Tongue (tissue), 2 donors: ENCODE data around the gene MAP4K3. TPM values are rescaled to one million over a fixed set of nuclear protein-coding genes. Genes with fewer than 3 reads are reported as not detected.
A peak's percentile ranks its signal among the peaks of the same experiment; 100 is the strongest.
"Not testable (repeated sequence)": the region's sequence is repeated elsewhere in the genome, so short reads cannot be mapped to it uniquely, and the experiment has no call there.

Experiments
- DNase-seq: peaks from one replicate; pipeline ENCODE4 v3.0.0-alpha.2; 2015
- total RNA-seq: library from RNA; depleted of rRNA; stranded (reverse); fragments of >200 nt; gene quantifications from one replicate; pipeline ENCODE4 v1.2.3, GENCODE V29; 2014

The MAP4K3 gene
- total RNA-seq, 1 donor from 2014 or later: 72.7 TPM

- no peak for DNase-seq
Observed at GRCh38 chr2:39301352-39301751, 135.7 kb downstream of the MAP4K3 start.

- no peak for DNase-seq
Observed at GRCh38 chr2:39300044-39300978, 136.8 kb downstream of the MAP4K3 start.

DNA sequence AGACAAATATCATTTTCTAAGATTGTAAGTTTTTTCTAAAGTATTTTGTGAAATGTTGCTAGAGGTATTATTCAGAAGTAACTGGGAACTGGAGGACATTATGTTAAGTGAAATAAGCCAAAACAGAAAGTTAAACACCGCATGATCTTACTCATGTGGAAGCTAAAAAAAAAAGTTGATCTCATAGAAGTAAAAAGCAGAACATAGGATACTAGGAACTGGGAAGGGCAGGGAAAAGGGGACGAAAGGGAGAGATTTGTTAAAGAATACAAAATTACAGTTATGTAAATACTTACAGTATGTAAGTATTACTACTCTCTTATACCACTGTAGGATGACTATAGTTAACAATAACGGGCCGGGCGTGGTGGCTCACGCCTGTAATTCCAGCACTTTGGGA lies 146.7 kb downstream of the MAP4K3 start:
- DNase-seq: no peak

- no peak for DNase-seq
Observed at GRCh38 chr2:39289609-39290008, 147.5 kb downstream of the MAP4K3 start.

DNA sequence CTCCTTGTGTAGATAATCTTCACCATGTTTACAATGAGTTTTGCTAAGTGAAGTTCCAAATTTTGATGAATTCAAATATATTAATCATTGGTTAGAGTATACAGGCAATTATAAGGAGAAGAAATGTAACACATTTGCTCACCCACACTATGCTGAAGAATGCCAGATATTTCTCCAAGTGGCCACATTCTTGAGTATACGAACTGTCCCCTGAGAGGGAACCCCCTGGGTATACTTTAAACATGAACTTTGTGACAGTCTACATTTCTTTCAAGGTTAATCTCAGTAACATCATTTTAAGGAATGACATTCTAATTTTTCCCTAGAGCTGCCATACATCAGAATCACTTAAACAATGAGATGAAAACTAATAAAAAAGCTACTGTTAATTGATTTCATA lies 153.5 kb downstream of the MAP4K3 start:
- no peak for DNase-seq

DNA sequence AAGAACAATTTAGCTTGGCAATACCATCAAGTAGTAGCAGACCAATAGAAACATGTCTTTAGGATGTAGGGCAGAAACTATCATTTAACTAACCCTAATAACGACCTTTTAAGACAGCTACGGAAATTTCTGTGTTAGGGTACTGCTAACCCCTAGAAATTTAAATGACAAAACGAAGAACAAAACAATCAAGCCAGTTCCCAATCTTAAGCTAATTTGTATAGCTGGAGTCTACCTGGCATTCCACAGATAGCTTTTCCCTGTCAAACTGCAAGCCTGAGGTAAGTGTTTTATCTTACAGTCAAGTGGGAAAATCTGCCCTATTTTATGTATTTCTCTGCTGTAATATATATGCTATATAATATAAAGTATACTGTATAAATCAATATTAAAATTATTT lies 155.7 kb downstream of the MAP4K3 start:
- DNase-seq: no peak

DNA sequence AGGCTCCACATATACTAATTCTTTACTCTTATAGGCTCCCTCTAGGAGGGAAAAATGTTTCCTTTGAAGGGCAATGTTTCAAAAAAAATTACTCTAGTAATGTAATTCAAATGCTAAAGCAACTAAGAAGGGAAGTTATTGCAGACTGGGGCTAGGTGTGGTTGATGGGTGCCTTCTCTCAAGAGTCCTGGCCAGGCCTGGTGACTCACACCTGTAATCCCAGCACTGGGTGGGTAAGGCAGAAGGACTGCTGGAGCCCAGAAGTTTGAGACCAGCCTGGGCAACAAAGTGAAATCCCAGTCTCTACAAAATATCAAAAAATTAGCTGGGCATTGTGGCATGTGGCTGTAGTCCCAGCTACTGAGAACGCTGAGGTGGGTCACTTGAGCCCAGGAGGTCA lies 162.1 kb downstream of the MAP4K3 start:
- no peak for DNase-seq

DNA sequence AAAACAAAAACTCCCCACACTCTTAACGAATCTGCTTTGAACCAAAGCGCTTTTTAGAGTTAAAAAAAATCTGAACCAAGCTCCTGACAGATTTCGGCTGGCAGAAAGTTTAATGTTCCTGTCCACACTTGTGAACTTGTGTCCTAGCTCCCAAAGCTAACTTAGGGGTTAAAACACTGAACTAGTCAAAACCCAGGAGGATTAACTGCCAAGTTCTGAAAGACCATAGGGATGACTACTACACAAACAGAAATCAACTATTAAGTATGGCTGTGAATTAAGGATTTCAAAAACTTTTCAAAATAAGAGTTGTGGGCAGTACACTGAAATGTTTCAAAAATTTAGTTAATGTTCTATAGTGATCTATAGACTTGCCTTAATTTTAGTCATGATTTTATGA lies 167.1 kb downstream of the MAP4K3 start:
- DNase-seq: no peak

- DNase-seq: no peak
Observed at GRCh38 chr2:39266916-39267434, 170.1 kb downstream of the MAP4K3 start.

DNA sequence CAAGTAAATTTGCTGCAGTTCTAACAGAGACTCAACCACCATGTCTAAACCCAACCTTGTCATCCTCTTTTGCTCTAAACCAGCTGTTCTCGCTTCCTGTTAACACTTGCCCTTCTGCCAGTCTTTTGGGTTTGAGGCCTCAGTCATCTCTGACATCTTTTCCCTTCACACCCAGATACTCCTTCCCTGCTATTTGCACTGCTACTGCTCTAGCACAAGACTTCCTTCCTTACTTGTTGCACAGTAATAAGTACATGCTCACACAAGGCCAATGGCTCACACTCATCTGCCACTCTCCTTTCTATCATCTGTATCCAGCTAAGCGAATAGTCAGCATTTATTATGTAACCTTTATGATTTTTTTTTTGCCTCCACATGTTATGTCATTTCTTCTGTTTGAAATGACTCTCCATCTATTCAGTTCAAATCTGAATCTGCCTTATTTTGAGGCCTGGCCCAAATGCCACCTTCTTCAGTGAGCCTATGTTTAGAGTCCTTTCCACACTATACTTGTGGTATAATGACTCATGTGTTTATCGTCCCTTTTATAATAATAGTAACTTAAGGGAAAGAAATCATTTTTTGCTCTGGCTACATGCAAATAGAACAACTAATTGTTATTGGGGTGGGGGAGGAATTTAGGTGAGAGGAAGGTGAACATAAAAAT lies 170.8 kb downstream of the MAP4K3 start:
- no peak for DNase-seq

GRCh38 chr2:39265315-39265714 lies 171.8 kb downstream of the MAP4K3 start:
- DNase-seq: no peak

- no peak for DNase-seq
Observed at GRCh38 chr2:39264733-39265132, 172.4 kb downstream of the MAP4K3 start.

GRCh38 chr2:39260087-39260486 lies 177.0 kb downstream of the MAP4K3 start:
- no peak for DNase-seq

GRCh38 chr2:39256040-39256439 lies 181.0 kb downstream of the MAP4K3 start:
- no peak for DNase-seq

DNA sequence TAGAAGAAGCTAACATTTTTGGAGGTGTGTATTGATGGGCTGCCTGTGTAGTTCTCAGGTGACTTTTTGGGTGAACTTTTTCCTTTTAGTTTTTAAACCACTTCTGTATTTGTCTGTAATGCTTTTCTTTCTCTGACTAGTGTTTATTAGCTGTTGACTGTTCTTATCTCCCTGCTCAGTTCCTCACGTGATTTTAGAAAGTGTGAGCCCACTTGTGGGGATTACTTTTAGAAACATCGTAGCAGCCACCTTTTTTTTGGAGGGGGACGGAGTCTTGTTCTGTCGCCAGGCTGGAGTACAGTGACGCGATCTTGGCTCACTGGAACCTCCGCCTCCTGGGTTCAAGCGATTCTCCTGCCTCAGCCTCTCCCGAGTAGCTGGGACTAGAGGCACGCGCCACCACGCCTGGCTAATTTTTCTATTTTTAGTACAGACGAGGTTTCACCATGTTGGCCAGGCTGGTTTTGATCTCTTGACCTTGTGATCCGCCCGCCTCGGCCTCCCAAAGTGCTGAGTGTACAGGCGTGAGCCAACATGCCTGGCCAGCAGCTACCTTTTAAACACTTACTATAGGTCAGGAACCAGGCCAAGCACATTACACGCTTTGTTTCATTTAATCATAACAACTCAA lies 184.1 kb downstream of the MAP4K3 start:
- no peak for DNase-seq

DNA sequence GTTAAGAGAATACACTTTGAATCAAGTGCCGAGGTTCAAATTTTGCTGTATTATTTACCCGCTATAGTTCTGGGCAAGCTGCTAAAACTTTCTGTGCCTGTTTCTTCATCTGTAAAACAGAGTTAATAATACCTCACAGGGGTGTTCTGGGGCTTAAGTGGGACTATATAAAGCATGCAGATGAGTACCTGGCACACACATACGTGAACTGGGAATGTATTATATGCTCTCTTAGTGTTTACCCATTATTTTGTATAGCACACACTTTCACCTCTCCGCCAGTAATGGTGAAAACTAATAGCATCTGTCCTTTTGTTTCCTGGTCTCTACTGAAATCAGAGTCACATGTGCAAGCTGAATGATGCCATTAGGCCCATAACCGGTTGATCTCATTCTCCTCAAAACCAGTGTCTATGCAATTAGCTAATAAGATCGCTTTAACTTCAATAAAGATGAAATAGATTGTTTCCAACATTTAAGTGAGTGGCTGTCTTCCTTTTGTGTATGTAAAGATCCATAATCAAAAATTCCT lies 189.5 kb downstream of the MAP4K3 start:
- no peak for DNase-seq

DNA sequence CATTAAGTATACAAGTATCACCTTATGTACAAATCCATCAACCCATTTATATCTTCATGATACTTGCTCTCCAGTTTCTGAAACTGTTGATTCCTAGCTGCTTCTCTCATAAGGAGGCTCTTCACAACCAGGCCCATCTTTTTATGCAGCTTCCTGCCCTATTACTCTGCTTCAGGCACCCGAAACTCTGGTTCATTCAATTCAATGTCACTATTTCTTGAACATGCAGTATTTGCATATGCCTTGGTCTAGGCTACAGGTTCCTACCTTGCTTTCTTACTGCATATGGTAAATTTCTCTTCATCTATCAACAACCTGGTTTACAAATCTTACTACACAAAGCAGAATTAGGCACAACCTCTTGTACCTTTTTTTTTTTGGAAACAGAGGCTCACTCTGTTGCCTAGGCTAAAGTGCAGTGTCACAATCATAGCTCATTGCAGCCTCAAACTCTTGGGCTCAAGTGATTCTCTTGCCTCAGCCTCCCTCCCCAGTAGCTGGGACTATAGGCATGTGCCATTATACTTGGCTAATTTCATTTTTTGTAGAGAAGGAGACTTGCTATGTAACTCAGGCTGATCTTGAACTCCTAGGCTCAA lies 190.6 kb downstream of the MAP4K3 start:
- DNase-seq: no peak

DNA sequence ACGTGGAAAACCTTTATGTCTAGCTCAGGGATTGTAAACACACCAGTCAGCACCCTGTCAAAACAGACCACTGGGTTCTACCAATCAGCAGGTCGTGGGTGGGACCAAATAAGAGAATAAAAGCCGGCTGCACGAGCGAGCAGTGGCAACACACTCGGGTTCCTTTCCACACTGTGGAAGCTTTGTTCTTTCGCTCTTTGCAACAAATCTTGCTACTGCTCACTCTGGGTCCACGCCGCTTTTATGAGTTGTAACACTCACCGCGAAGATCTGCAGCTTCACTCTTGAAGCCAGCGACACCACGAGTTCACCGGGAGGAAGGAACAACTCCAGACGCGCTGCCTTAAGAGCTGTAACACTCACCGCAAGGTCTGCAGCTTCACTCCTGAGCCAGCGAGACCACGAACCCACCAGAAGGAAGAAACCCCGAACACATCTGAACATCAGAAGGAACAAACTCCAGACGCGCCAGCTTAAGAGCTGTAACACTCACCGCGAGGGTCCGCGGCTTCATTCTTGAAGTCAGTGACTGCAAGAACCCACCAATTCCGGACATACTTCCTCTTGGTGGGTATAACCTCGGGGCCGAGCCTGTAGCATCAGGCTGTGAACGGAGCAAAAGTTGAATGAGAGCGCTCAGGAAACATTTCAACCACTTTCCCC lies 192.0 kb downstream of the MAP4K3 start:
- not testable (repeated sequence) for DNase-seq

DNA sequence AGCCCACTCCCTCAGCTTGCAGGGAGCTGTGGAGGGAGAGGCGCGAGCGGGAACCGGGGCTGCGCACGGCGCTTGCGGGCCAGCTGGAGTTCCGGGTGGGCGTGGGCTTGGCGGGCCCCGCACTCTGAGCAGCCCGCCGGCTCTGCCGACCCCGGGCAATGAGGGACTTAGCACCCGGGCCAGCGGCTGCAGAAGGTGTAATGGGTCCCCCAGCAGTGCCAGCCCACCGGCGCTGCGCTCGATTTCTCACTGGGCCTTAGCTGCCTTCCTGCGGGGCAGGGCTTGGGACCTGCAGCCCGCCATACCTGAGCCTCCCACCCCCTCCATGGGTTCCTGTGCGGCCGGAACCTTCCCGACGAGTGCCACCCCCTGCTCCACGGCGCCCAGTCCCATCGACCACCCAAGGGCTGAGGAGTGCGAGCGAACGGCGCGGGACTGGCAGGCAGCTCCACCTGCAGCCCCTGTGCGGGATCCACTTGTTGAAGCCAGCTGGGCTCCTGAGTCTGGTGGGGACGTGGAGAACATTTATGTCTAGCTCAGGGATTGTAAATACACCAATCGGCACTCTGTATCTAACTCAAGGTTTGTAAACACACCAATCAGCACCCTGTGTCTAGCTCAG lies 192.7 kb downstream of the MAP4K3 start:
- not testable (repeated sequence) for DNase-seq

- peak; percentile 8 for DNase-seq
Observed at GRCh38 chr2:39243469-39244123, 193.5 kb downstream of the MAP4K3 start, which contains the start of gene CDKL4. TSS of gene CDKL4 (minus strand) at chr2:39243970.

GRCh38 chr2:39241588-39241987 lies 195.5 kb downstream of the MAP4K3 start:
- no peak for DNase-seq
